Measurements from ENCODE around the gene DIRAS1.

Gene DIRAS1

GRCh38 chr19:2759965-2760364 lies 38.8 kb upstream of the DIRAS1 start:
- DNase-seq (ENCODE audit: insufficient read length, low spot score) (no peak), FAIRE-seq (no peak)
- TF ChIP-seq CTCF (IDR thresholded peaks at IDR 0.05; ENCODE audit: insufficient read depth, missing control alignments), result no peak

DNA sequence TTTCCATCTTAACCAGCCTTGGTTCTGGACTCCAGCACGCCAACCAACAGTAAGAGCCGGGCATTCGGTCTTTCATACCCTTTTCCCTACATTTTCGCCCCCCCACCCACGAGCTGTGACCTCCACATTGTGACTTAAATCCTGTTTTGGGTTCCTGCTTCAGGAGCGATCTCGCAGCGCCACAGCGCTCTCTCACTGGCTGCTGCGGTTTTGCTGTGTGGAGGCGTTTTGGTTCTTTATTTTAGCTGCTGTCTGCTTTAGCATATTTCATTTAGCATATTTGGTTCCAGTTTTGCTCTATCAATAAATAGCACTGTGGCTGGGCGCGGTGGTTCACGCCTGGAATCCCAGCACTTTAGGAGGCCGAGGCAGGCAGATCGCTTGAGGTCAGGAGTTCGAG lies 38.2 kb upstream of the DIRAS1 start:
- DNase-seq (ENCODE audit: insufficient read length, low spot score), result no peak
- no peak for TF ChIP-seq CTCF (IDR thresholded peaks at IDR 0.05; ENCODE audit: insufficient read depth, missing control alignments)
- FAIRE-seq, result no peak

DNA sequence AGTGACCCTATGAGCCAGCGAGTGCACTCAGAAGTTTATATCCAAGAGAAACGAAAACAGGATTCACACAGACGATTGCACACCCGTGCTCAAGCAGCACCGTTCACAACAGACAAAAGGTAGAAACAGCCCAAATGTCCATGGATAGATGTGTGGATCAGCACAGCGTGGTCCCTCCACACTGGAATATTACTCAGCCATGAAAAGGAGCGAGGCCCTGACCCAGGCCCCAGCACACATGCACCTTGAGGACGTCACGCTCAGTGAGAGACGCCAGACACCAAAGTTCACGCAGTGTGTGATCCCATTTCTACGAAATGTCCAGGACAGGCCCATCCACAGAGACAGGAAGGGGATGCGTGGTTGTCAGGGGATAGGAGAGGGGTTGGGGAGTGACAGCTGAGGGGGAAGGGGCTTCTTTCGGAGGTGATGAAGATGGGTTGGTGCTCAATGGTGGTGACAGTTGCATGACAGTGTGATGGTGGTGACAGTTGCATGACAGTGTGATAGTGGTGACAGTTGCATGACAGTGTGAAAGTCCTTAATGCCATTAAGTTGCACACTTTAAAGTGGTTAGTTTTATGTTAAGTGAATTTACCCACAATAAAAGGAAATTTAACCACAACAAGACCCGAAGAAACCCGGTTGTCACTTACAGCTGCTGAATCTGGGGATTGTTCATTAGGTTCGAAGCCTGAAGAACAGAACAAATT lies 37.6 kb upstream of the DIRAS1 start:
- TF ChIP-seq CTCF (IDR thresholded peaks at IDR 0.05; ENCODE audit: insufficient read depth, missing control alignments), result no peak
- FAIRE-seq, result no peak
- no peak for DNase-seq (ENCODE audit: insufficient read length, low spot score)

- FAIRE-seq (no peak), DNase-seq (ENCODE audit: insufficient read length, low spot score) (no peak)
- no peak for TF ChIP-seq CTCF (IDR thresholded peaks at IDR 0.05; ENCODE audit: insufficient read depth, missing control alignments)
Measured at GRCh38 chr19:2756921-2757881, 36.0 kb upstream of the DIRAS1 start.

DNA sequence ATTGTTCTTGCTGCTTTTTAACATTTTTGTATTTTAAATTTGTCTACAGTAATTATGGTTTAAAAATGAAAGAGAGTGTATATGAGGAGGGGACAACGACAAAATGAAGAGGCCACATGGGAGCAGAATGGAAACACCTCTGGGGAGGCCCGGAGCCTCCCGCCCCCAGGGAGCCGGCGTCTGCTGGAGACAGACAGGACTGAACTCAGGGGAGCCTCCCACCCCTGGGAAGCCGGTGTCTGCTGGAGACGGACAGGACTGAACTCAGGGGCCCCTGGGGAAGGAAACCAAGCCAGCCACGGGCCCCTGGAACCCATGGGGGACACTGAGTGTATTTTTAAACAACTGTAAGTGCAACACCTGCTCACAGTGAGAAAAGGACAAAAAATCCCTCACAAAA lies 35.3 kb upstream of the DIRAS1 start:
- TF ChIP-seq CTCF (IDR thresholded peaks at IDR 0.05; ENCODE audit: insufficient read depth, missing control alignments), result no peak
- no peak for FAIRE-seq
- DNase-seq (ENCODE audit: insufficient read length, low spot score), result no peak

- no peak for TF ChIP-seq CTCF (IDR thresholded peaks at IDR 0.05; ENCODE audit: insufficient read depth, missing control alignments)
- DNase-seq (ENCODE audit: insufficient read length, low spot score), result no peak
- FAIRE-seq, result no peak
Measured at GRCh38 chr19:2755811-2756210, 34.6 kb upstream of the DIRAS1 start.

DNA sequence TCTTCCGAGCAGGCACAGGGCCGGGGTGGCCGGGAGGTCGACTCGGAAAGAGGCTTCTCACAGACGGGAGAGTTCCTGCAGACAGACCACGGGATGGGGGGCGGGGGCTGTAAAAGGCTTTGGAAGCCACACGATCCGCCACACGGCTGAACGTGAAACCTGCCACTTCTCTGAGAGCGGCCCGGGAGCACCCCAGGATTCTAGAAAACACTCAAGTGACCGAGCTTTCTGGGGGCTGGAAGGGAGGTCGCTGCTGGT lies 34.2 kb upstream of the DIRAS1 start:
- DNase-seq (ENCODE audit: insufficient read length, low spot score), result no peak
- no peak for FAIRE-seq
- no peak for TF ChIP-seq CTCF (IDR thresholded peaks at IDR 0.05; ENCODE audit: insufficient read depth, missing control alignments)

Data from D721Med (cell line).